ENCODE measurements around the gene PPP1R3E.
"Not testable (repeated sequence)": the region's sequence is repeated elsewhere in the genome, so short reads cannot be mapped to it uniquely, and the experiment has no call there.

The PPP1R3E gene

DNA sequence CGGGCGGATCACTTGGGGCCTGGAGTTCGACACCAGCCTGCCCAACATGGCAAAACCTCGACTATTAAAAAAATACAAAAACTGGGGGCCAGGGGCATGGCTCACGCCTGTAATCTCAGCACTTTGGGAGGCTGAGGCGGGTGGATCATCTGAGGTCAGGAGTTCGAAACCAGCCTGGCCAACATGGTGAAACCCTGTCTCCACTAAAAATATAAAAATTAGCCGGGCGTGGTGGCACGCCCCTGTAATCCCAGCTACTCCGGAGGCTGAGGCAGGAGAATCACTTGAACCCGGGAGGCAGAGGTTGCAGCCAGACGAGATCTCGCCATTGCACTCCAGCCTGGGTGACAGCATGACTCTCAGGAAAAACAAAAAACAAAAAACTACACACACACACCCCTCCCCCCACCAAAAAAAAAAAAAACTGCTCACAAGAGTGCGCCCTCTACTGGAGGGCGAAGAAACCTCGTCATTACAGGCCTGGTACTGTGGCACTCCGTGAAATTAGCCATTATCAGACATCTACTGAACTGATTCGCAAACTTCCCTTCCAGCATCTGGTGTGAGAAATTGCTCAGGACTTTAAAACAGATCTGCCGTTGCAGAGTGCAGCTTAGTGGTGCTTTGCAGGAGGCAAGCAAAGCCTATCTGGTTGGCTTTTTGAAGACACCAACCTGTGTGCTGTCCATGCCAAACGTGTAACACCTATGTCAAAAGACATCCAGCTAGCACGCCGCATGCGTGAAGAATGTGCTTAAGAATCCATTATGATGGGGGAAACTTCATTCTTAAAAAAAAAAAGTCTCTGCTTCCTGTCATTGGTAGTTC lies 7.7 kb downstream of the PPP1R3E start:
- DNase-seq (peak; percentile 50), ATAC-seq (peak; percentile 74)
- Mint-ChIP-seq H3K27ac (peak overlapping the region; percentile 75), H3K4me1 (peaks cover 20% of the 10 kb centered on the region), H3K36me3 (ENCODE audit: low read depth) (peaks cover 4% of the 10 kb centered on the region), H3K4me3 (no peak overlapping the region), H3K9me3 (no peaks in the 10 kb centered on the region), H3K27me3 (no peaks in the 10 kb centered on the region)

DNA sequence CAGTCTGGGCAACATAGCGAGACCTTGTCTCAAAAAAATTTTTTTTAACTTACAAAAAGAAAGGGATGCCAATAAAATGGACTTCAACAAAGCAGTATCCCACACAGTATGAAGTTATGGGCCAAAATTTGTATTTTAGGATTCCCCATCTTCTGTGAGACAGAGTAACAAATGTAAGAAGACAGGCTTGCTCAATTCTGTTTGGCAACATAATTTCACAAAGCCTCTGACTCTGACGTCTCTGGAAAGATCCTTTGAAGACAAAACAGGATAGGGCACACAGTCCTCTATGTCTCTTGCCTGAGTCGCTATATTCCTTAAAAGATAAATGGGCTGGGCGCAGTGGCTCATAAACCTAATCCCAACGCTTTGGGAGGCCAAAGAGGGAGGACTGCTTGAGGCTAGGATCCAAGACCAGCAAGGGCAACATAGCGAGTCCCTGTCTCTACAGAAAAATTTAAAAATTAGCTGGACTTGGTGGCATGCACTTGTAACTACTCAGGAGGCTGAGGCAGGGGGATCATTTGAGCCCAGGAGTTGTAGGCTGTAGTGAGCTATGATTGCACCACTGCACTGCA lies 15.7 kb downstream of the PPP1R3E start:
- Mint-ChIP-seq H3K9me3 (no peaks in the 10 kb centered on the region), H3K36me3 (ENCODE audit: low read depth) (peaks cover 13% of the 10 kb centered on the region), H3K4me3 (peak overlapping the region; percentile 98), H3K27me3 (no peaks in the 10 kb centered on the region), H3K27ac (peak overlapping the region; percentile 95), H3K4me1 (peaks cover 26% of the 10 kb centered on the region)
- DNase-seq (no peak), ATAC-seq (no peak)

DNA sequence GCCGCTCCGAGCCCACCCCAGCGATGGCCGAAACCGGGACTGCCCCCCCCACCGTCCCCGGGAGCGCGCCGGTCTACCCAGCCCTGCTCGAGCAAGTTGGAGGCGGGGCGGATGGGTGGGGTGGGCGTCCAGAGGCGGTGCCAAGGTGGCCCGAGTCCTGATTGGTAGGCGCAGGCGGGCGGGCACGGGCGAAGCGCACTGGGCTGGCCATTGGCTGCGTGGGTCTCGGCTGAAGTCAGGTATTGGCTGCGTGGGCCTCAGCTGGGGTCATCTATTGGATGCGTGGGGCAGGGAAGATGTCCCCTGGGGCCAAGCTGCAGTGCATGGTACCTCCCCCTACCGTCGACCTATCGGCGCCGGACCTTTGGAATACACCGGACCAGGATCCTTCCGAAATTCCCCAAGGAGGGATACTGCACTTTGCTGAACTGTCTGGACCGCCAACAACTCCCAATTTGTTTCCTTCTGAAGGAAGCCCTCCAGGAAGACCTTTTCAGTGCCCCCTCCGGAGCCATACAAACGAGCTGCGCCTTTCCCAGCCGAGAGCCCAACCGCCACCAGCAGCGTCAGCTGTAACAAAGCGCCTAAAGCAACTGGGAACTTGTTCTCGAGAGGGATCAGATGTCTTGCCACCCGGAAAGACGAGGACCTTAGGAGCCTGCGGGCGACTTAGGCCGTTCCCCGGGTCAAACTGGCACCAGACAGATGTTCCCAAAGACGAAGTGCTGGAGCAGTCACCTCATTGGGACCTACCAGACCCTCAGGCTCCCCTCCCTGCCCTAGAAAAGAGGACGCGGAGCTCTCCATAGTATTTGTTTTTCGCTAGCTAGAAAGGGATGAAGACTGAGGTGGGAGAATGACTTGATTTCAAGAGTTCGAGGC lies 16.4 kb downstream of the PPP1R3E start, which contains the start of gene HOMEZ:
Gene HOMEZ (minus strand): TSS at position 113 of the 882 bp plus-strand sequence. CDS start 180 bp downstream, outside the sequence.
- peak within 1 kb of the TSS; percentile 98 for H3K4me3 Mint-ChIP-seq
- H3K36me3 Mint-ChIP-seq (ENCODE audit: low read depth) = peaks cover 13% of the 10 kb centered on the region
- peak within 1 kb of the TSS; percentile 95 for H3K27ac Mint-ChIP-seq
- peaks cover 26% of the 10 kb centered on the region for H3K4me1 Mint-ChIP-seq
- peak; percentile 98 for ATAC-seq
- H3K9me3 Mint-ChIP-seq = no peaks in the 10 kb centered on the region
- peak; percentile 99 for DNase-seq
- H3K27me3 Mint-ChIP-seq = no peaks in the 10 kb centered on the region

DNA sequence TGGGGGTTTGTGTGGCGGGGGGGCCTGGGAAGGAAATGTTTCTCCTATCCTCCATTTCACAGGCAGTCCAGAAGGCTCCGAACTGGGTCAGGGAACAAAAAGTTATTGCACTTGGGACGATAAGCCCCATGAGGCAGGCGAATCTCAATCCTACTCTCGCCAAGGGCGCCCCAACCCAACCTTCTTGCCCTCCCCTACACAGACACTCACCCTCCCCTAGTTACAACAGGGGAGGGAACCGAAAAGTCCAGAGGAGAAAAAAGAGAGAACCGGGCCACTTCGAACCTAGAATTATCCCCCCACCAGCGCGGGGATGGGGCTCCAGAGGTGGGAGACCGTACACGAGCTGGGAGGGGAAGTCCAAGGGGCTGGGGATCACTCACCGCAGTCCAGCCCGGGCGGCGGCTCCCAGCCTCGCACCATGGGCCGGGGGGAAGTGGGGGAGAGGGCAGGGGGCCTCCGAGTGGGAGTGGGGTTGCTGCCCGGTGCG lies 17.1 kb downstream of the PPP1R3E start:
- DNase-seq = no peak
- Mint-ChIP-seq H3K9me3 (no peaks in the 10 kb centered on the region), H3K4me3 (peak overlapping the region; percentile 98), H3K4me1 (peaks cover 26% of the 10 kb centered on the region), H3K27ac (peak overlapping the region; percentile 90), H3K27me3 (no peaks in the 10 kb centered on the region), H3K36me3 (ENCODE audit: low read depth) (peaks cover 13% of the 10 kb centered on the region)
- ATAC-seq = peak; percentile 30

DNA sequence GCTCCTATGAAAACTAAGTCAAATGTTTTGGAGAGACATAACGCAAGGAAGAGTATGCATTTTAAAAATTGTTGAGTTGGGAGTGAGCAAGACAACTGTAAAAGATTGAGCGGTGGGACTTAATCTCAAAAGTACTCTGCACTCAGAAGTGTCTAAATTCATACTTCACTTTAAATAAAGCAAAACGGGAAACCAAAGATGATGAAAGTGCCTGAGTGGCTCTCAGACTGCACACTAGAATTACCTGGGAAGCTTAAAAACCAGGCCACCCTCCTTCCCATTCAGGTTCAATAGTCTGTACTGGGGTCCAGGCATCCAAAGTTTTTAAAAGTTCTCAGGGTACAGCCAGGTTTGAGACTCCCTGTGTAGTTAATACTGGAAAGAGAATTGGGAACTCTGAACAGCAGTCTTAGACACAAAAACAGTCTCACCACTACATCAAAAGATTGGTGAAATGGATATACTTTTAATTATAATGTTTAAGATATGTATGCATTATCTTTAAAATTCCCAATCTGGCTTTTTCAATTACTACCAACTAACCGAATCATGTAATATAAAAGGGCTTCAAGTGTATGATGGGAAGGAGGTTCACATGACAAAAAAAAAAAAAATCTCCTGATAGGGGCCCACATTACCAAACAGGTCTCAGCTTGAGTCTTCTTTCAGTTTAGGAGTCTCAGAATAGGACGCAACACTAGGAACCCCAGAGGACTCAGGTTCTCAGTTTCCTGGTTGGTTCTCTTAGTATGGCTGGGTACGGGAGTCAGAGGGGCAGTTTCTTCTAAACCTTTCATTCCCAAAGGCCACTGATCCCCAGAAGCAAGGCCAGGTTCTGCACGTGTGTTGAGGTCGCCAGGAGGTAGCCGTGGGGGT lies 17.8 kb downstream of the PPP1R3E start:
- ATAC-seq (no peak), DNase-seq (no peak)
- Mint-ChIP-seq H3K27me3 (no peaks in the 10 kb centered on the region), H3K4me3 (peak overlapping the region; percentile 98), H3K4me1 (peaks cover 26% of the 10 kb centered on the region), H3K9me3 (no peaks in the 10 kb centered on the region), H3K27ac (peak overlapping the region; percentile 90), H3K36me3 (ENCODE audit: low read depth) (peaks cover 13% of the 10 kb centered on the region)

DNA sequence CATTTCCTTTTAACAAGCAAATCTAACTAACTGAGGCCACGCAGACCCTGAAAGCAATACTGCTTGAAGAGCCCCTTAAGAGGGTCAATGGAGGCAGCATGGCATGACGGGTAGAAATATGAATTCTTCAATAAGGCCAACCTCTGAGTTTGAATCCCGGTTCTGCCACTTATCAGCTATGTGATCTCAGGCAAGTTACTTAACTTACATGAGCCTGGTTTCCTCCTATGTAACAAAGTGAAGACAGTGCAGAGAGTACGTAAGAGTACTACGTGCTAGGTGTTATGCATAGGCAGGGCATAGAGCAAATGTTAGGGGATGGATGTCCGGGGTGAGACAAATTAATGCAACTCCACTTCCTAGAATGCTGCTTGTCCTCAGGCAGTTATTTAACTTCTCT lies 21.4 kb downstream of the PPP1R3E start:
- no peak for DNase-seq
- no peak for ATAC-seq
- peaks cover 18% of the 10 kb centered on the region for H3K4me1 Mint-ChIP-seq
- H3K4me3 Mint-ChIP-seq = no peak overlapping the region
- H3K27ac Mint-ChIP-seq = no peak overlapping the region
- H3K27me3 Mint-ChIP-seq = no peaks in the 10 kb centered on the region
- H3K9me3 Mint-ChIP-seq = no peaks in the 10 kb centered on the region
- H3K36me3 Mint-ChIP-seq (ENCODE audit: low read depth) = peaks cover 15% of the 10 kb centered on the region

DNA sequence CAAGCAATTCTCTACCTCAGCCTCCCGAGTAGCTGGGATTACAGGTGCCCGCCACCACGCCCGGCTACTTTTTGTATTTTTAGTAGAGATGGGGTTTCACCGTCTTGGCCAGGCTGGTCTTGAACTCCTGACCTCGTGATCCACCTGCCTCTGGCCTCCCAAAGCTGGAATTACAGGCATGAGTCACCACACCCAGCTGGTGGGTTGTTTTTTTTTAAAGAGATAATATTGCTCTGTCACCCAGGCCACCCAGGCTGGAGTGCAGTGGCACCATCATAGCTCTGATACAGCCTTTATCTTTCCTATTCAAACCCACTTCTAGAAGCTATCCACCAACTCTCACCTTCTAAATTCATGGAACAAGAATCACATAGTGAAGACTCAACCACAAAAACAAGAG lies 24.7 kb downstream of the PPP1R3E start:
- not testable (repeated sequence) for DNase-seq, H3K4me1 Mint-ChIP-seq, H3K9me3 Mint-ChIP-seq, H3K27me3 Mint-ChIP-seq, H3K4me3 Mint-ChIP-seq, ATAC-seq, H3K27ac Mint-ChIP-seq
- H3K36me3 Mint-ChIP-seq (ENCODE audit: low read depth) = peaks cover 11% of the 10 kb centered on the region

DNA sequence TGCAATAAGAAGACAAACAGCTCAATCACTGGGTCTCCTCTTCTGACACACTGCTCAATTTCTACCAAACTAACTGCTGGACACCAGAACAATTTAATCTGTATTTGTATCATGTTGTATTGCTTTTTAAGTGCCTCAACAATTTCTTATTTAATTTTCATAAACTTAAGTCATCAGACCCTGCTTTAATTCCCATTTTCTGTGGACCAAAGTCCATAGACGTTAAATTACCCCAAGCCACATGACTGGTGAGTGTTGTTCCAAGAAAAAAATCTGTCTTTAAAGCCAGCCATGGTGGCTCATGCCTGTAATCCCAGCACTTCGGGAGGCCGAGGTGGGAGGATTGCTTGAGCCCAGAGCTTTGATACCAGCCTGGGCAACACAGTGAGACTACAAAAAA lies 25.5 kb downstream of the PPP1R3E start:
- Mint-ChIP-seq H3K27me3 (no peaks in the 10 kb centered on the region), H3K27ac (no peak overlapping the region), H3K4me3 (no peak overlapping the region), H3K9me3 (no peaks in the 10 kb centered on the region), H3K4me1 (no peaks in the 10 kb centered on the region), H3K36me3 (ENCODE audit: low read depth) (peaks cover 10% of the 10 kb centered on the region)
- no peak for DNase-seq
- ATAC-seq = no peak

DNA sequence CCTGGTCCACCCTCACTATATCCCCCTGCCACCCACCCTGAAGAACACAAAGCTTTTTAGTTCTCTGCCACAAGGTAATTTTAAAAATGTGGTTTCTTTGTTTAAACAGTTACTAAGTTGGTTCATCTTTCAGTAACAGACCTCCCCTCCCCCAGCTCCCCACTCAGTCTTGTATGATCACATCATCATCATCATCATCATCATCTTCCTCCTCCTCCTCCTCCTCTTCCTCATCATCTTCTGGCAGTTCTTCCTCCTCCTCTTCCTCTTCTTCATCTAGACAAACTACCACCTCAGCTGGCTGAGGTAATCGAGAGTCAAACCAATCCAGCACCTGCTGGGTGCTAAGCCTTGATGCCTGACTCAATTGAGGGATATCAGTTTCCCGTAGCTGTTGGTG lies 27.2 kb downstream of the PPP1R3E start:
- no peak overlapping the region for H3K27ac Mint-ChIP-seq
- no peaks in the 10 kb centered on the region for H3K9me3 Mint-ChIP-seq
- H3K4me3 Mint-ChIP-seq = no peak overlapping the region

DNA sequence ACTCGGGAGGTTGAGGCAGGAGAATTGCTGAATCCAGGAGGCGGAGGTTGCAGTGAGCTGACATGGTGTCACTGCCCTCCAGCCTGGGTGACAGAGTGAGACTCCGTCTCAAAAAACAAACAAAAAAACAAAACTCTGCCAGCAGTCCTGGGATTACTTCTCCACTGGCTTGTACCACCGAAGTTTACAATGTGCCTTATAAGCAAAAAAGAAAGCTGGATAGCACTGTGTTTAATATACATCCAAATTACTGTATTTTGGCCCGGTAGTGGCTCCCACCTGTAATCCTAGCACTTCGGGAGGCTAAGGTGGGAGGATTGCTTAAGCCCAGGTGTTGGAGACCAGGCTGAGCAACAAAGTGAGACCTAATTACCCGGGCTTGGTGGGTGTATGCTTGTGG lies 33.5 kb downstream of the PPP1R3E start:
- Mint-ChIP-seq H3K27me3 (peaks cover 9% of the 10 kb centered on the region), H3K9me3 (no peaks in the 10 kb centered on the region), H3K36me3 (ENCODE audit: low read depth) (no peaks in the 10 kb centered on the region), H3K27ac (no peak overlapping the region), H3K4me1 (no peaks in the 10 kb centered on the region), H3K4me3 (no peak overlapping the region)
- ATAC-seq (no peak), DNase-seq (no peak)

More for the DNA sequence above, 27.2 kb downstream of the PPP1R3E start:
- Mint-ChIP-seq H3K27me3 (no peaks in the 10 kb centered on the region), H3K36me3 (ENCODE audit: low read depth) (peaks cover 10% of the 10 kb centered on the region), H3K4me1 (no peaks in the 10 kb centered on the region)
- DNase-seq = no peak
- no peak for ATAC-seq

DNA sequence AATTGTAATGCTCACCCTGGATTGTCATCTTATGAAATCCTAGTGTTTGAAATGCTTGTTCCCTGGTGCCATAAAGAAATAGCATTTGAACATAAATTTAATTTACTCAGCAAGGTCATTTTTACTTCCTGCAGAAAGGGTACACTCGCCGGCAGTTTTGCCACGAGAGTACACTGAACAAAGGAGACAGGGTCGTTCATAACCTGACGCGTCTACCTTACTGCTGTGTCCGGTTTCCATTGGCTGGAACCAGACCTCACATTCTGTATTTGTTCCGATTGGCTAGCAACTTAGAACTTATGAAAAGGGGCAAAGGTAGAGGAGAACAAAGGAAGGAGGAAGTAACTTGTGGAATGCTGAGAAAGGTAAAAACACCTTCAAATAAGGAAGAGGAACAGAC lies 41.8 kb downstream of the PPP1R3E start:
- H3K27ac Mint-ChIP-seq; H3K4me3 Mint-ChIP-seq; DNase-seq; H3K4me1 Mint-ChIP-seq; H3K36me3 Mint-ChIP-seq (ENCODE audit: low read depth); H3K9me3 Mint-ChIP-seq; ATAC-seq: not testable (repeated sequence)
- peaks cover 29% of the 10 kb centered on the region for H3K27me3 Mint-ChIP-seq

DNA sequence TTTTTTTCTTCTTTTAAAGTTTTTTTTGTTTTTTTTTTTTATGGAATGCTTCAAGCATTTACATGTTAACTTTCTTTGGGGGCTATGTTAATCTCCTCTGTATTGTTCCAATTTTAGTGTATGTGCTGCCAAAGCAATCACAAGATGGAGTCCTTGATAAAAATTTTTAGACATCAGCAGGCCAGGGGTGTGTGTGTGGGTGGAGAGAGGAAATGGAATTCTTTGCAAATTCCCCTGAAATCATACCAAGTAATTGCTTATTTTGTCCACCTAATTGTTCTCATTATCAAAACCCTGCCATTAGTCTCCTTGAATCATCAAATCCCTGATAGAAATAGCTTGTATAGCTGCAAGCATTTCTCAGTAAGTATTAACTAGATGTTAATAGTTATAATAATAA lies 43.2 kb downstream of the PPP1R3E start:
- Mint-ChIP-seq H3K4me3 (no peak overlapping the region), H3K4me1 (no peaks in the 10 kb centered on the region), H3K9me3 (no peaks in the 10 kb centered on the region), H3K36me3 (ENCODE audit: low read depth) (no peaks in the 10 kb centered on the region), H3K27me3 (peaks cover 22% of the 10 kb centered on the region), H3K27ac (no peak overlapping the region)
- ATAC-seq (no peak), DNase-seq (no peak)

DNA sequence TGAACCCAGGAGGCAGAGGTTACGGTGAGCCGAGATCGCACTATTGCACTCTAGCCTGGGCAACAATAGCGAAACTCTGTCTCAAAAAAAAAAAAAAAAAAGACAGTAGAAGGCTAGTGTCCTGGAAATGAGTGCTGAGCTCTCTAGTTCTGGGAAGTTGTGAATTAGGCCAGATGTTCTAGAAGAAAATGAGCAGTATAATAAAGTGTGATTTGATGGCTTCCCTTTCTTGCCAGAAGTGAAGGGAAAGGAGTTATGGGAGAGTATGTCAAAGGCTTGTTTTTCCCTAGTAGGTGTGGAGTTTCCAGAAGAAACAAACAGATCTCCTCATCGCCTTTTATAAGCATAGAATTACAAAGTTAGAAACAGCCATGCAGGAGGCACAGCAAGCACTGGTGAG lies 44.4 kb downstream of the PPP1R3E start:
- DNase-seq (no peak), ATAC-seq (no peak)
- Mint-ChIP-seq H3K36me3 (ENCODE audit: low read depth) (no peaks in the 10 kb centered on the region), H3K27me3 (peaks cover 18% of the 10 kb centered on the region), H3K27ac (no peak overlapping the region), H3K9me3 (no peaks in the 10 kb centered on the region), H3K4me1 (no peaks in the 10 kb centered on the region), H3K4me3 (no peak overlapping the region)

Data from activated naive CD8-positive, alpha-beta T cell treated with anti-CD3 and anti-CD28 coated beads, Interleukin-2, amount 50 U/mL, for 24 hours (primary cell).